ENCODE results near the gene SLC6A3. TPM values are rescaled to one million over a fixed set of nuclear protein-coding genes. Genes with fewer than 3 reads are reported as not detected.
A peak's percentile ranks its signal among the peaks of the same experiment; 100 is the strongest.
"Not testable (repeated sequence)": the region's sequence is repeated elsewhere in the genome, so short reads cannot be mapped to it uniquely, and the experiment has no call there.

Gene SLC6A3
- polyA plus RNA-seq, 3 donors from 2014 or later, result not detected

- not testable (repeated sequence) for H3K9me3 Mint-ChIP-seq, H3K4me3 Mint-ChIP-seq, DNase-seq, H3K27ac Mint-ChIP-seq
- Mint-ChIP-seq H3K27me3 (ENCODE audit: low read depth in 3 of 3) (peaks cover 16 to 33% (median 22%) of the 10 kb centered on the region in 3 donors), H3K36me3 (peaks cover 7 to 41% (median 8%) of the 10 kb centered on the region in 3 donors), H3K4me1 (peaks cover 12 to 21% of the 10 kb centered on the region in 2 donors)
Observed at GRCh38 chr5:1475544-1475900, 30.3 kb upstream of the SLC6A3 start.

GRCh38 chr5:1474866-1475543 is 29.8 kb upstream of the SLC6A3 start:
- peaks cover 8 to 16% of the 10 kb centered on the region in 2 donors for H3K4me1 Mint-ChIP-seq
- peaks cover 0 to 2% (median 0%) of the 10 kb centered on the region in 6 donors for H3K9me3 Mint-ChIP-seq
- no peak overlapping the region for H3K27ac Mint-ChIP-seq
- H3K27me3 Mint-ChIP-seq (ENCODE audit: low read depth in 3 of 3), result peaks cover 18 to 33% (median 20%) of the 10 kb centered on the region in 3 donors
- no peak overlapping the region for H3K4me3 Mint-ChIP-seq
- peaks cover 7 to 38% (median 8%) of the 10 kb centered on the region in 3 donors for H3K36me3 Mint-ChIP-seq
- DNase-seq, result no peak

GRCh38 chr5:1474183-1474839 is 29.1 kb upstream of the SLC6A3 start:
- Mint-ChIP-seq H3K27me3 (ENCODE audit: low read depth in 3 of 3) (peaks cover 18 to 37% (median 24%) of the 10 kb centered on the region in 3 donors), H3K27ac (no peak overlapping the region), H3K36me3 (peaks cover 7 to 38% (median 8%) of the 10 kb centered on the region in 3 donors), H3K4me3 (no peak overlapping the region), H3K4me1 (peaks cover 6 to 13% of the 10 kb centered on the region in 2 donors), H3K9me3 (no peaks in the 10 kb centered on the region)
- DNase-seq, result no peak

GRCh38 chr5:1473746-1474145 is 28.5 kb upstream of the SLC6A3 start:
- Mint-ChIP-seq H3K27ac (peak overlapping the region in 1 of 6 donors; percentile 48), H3K27me3 (ENCODE audit: low read depth in 3 of 3) (peaks cover 19 to 39% (median 27%) of the 10 kb centered on the region in 3 donors), H3K4me1 (peaks cover 5 to 8% of the 10 kb centered on the region in 2 donors), H3K4me3 (no peak overlapping the region), H3K36me3 (peaks cover 7 to 36% (median 8%) of the 10 kb centered on the region in 3 donors), H3K9me3 (no peaks in the 10 kb centered on the region)
- no peak for DNase-seq

- Mint-ChIP-seq H3K27ac (peak overlapping the region in 1 of 6 donors; percentile 57), H3K36me3 (peaks cover 7 to 35% (median 10%) of the 10 kb centered on the region in 3 donors), H3K4me1 (peaks cover 7 to 8% of the 10 kb centered on the region in 2 donors), H3K9me3 (no peaks in the 10 kb centered on the region), H3K4me3 (no peak overlapping the region), H3K27me3 (ENCODE audit: low read depth in 3 of 3) (peaks cover 25 to 41% (median 32%) of the 10 kb centered on the region in 3 donors)
- no peak for DNase-seq
Observed at GRCh38 chr5:1472964-1473628, 27.9 kb upstream of the SLC6A3 start.

- no peaks in the 10 kb centered on the region for H3K9me3 Mint-ChIP-seq
- peaks cover 7 to 31% (median 8%) of the 10 kb centered on the region in 3 donors for H3K36me3 Mint-ChIP-seq
- H3K27me3 Mint-ChIP-seq (ENCODE audit: low read depth in 3 of 3), result peaks cover 28 to 45% (median 40%) of the 10 kb centered on the region in 3 donors
- peaks cover 8% of the 10 kb centered on the region in 2 donors for H3K4me1 Mint-ChIP-seq
- peak overlapping the region in 3 of 6 donors; percentile 74 to 77 (median 74) for H3K27ac Mint-ChIP-seq
- DNase-seq, result no peak
- no peak overlapping the region for H3K4me3 Mint-ChIP-seq
Observed at GRCh38 chr5:1471997-1472963, 27.0 kb upstream of the SLC6A3 start.

- peaks cover 32 to 48% (median 43%) of the 10 kb centered on the region in 3 donors for H3K27me3 Mint-ChIP-seq (ENCODE audit: low read depth in 3 of 3)
- H3K36me3 Mint-ChIP-seq, result peaks cover 7 to 24% (median 8%) of the 10 kb centered on the region in 3 donors
- no peaks in the 10 kb centered on the region for H3K9me3 Mint-ChIP-seq
- H3K4me1 Mint-ChIP-seq, result peaks cover 8% of the 10 kb centered on the region in 2 donors
- H3K27ac Mint-ChIP-seq, result peak overlapping the region in 4 of 6 donors; percentile 55 to 77 (median 68)
- H3K4me3 Mint-ChIP-seq, result no peak overlapping the region
- DNase-seq, result no peak
Observed at GRCh38 chr5:1471240-1471853, 26.1 kb upstream of the SLC6A3 start.

- H3K9me3 Mint-ChIP-seq, result no peaks in the 10 kb centered on the region
- peaks cover 7 to 26% (median 8%) of the 10 kb centered on the region in 3 donors for H3K36me3 Mint-ChIP-seq
- H3K4me1 Mint-ChIP-seq, result peaks cover 8% of the 10 kb centered on the region in 2 donors
- peaks cover 34 to 50% (median 48%) of the 10 kb centered on the region in 3 donors for H3K27me3 Mint-ChIP-seq (ENCODE audit: low read depth in 3 of 3)
- no peak overlapping the region for H3K4me3 Mint-ChIP-seq
- H3K27ac Mint-ChIP-seq, result peak overlapping the region in 5 of 6 donors; percentile 12 to 74 (median 62)
- DNase-seq, result no peak
Observed at GRCh38 chr5:1470762-1471211, 25.5 kb upstream of the SLC6A3 start.

GRCh38 chr5:1468629-1469527 is 23.6 kb upstream of the SLC6A3 start:
- H3K36me3 Mint-ChIP-seq, result peaks cover 15 to 42% (median 21%) of the 10 kb centered on the region in 3 donors
- peaks cover 44 to 55% (median 53%) of the 10 kb centered on the region in 3 donors for H3K27me3 Mint-ChIP-seq (ENCODE audit: low read depth in 3 of 3)
- H3K4me3 Mint-ChIP-seq, result no peak overlapping the region
- no peaks in the 10 kb centered on the region for H3K9me3 Mint-ChIP-seq
- DNase-seq, result no peak
- peak overlapping the region in 4 of 6 donors; percentile 71 to 80 (median 76) for H3K27ac Mint-ChIP-seq
- peaks cover 8 to 9% of the 10 kb centered on the region in 2 donors for H3K4me1 Mint-ChIP-seq

- Mint-ChIP-seq H3K36me3 (peaks cover 10 to 45% (median 19%) of the 10 kb centered on the region in 3 donors), H3K4me3 (peak overlapping the region in 1 of 5 donors; percentile 35), H3K4me1 (peaks cover 8 to 9% of the 10 kb centered on the region in 2 donors), H3K27me3 (ENCODE audit: low read depth in 3 of 3) (peaks cover 44 to 53% (median 51%) of the 10 kb centered on the region in 3 donors), H3K9me3 (no peaks in the 10 kb centered on the region), H3K27ac (peak overlapping the region in 5 of 6 donors; percentile 34 to 80 (median 76))
- DNase-seq, result no peak
Observed at GRCh38 chr5:1468247-1468612, 23.0 kb upstream of the SLC6A3 start.

GRCh38 chr5:1467341-1468246 is 22.4 kb upstream of the SLC6A3 start:
- Mint-ChIP-seq H3K9me3 (no peaks in the 10 kb centered on the region), H3K27me3 (ENCODE audit: low read depth in 3 of 3) (peaks cover 46 to 49% (median 47%) of the 10 kb centered on the region in 3 donors), H3K36me3 (peaks cover 12 to 49% (median 21%) of the 10 kb centered on the region in 3 donors), H3K4me1 (peaks cover 8 to 9% of the 10 kb centered on the region in 2 donors), H3K27ac (peak overlapping the region in 4 of 6 donors; percentile 71 to 80 (median 78)), H3K4me3 (peak overlapping the region in 1 of 5 donors; percentile 35)
- DNase-seq, result no peak
